HS-27A (cell line): ENCODE measurements around the gene SKAP2.

Source experiments
- DNase-seq: peaks from one replicate; pipeline ENCODE4 v3.0.0-alpha.2; 2012; ENCODE audit warnings: low read depth, missing footprints

The SKAP2 gene

DNA sequence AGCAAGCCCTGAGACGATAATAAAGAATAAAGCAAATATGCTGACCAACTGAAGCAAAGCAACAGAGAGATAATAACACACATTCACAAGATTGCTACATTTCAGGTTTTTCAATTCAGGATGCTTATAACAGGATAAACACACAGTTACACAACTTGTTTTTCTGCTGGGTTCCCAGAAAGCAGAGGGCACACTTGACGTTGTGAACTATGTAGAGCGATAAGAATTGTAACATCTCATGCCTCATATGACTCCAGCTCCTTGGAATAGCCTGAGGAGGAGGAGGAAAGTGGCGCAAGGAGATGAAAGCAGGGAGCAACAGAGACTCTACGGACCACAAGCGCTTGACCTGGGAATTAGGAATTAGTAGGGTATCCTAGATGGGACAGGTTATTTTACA is 201.7 kb downstream of the SKAP2 start:
- no peak for DNase-seq

DNA sequence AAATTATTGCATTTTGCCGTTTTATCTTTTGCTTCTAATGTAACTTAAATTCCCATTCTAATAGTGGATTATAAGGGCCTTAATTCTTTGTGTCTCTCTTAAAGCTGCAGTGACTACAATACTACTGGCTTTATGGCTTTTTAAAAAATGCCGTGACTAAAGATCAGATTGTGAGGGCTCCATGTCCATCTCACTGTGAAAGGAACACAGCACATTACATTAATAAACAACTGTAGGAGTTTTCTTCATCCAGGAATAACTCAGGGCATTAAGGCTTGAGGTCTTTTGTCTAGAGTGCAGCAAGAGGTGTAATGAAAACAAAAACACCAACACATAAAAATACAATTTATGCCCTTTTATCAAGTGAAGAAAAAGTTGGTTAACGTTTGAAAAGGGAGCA is 205.3 kb downstream of the SKAP2 start:
- no peak for DNase-seq

DNA sequence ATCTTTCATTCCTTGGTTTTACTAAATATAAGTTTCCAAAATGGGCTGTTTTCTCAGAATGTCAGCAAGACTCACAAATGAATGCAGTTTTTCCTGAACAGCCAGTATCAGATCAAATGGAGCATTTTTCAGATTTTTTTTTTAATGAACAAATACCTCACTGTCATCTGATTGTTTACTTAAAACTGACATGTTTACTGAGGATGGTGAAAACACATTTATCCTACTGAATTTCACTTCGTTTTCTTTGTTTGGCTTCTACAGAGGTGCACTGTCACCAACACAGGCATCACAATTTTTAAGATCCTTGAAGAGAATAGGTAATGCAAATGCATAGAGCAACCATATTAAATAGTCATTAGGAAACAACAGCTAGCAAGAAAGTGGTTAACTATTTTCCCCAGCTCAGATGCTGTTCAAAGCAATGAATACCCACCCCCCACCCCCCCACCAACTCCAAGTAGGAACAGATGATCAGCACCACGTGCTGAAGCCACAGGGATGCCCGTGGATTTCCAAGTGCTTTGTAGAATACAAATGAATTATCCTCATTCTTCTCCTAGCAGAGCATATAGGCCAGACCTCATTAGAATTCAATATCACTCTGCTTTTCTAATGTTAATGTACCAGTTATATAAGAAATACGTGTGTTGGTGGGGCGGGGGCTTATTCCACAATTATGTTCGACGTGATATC is 205.9 kb downstream of the SKAP2 start:
- DNase-seq = no peak

DNA sequence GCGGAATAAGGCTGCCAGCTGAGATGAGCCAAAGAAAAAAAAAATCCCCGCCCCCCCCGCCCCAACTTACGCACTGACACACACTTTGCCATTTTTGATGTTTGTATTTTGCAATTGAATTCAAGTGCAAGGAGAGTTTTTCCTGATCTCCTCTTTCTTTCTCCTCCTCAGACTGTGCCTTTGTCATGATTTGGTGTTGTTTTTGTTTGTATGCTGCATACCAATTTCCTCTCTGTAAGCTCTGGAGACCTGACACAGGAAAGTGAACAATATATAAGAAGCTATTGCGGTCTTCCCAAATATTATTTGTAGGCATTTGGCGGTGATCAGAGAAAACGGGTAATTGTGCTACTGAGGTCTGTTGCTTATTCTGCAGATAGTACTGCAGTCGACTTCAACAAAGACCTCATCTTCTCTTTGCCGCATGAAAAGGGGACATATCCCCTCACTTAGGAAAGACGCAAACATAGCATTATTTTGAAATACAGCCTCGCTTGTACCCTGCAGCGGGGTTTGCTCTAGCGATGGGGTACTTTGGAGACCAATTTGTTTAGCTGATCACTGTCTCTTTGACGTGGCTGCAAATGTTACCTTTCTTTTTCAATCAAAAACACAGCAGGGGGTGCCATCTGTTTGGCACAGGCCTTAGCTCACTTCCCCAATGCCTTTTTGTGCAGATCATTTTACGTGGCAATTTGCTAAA is 206.6 kb downstream of the SKAP2 start:
- DNase-seq = no peak

DNA sequence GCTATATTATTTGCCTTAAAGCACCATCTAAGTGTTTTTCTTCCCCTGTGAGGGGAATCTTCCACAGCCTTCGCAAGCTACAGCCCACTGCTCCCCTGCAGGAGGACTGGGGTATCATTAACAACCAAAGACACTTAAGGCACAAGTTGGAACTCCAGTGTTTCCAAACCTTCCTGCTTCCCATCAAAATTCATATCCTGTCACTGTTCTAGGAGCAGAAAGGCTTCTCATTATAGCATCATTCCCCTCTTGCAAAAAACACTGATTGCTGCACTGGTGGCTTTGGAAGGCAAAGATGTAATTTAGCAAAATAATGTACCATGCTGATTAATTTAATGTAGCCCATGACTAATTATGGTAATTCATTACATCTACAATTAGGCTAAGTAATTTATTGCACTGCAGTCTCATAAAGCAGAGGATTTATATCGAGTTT is 207.2 kb downstream of the SKAP2 start:
- DNase-seq = no peak

DNA sequence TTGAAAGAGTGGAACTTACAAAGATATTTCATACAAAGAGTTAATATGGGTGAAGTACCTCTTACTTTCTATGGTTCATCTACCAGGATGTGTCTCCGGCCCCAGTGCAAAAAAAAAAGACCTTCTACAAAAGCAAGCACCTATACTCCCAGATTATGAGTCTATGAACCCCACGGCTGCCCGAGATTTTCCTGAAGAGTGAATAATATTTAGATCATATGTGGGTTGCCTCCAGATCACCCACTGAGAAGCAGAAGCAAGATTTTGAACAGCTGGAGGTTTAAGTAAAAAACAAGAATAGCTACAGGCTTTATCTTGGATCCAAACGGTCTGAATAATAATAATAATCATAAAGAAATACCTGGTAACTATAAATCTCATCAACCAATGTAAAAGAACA is 207.7 kb downstream of the SKAP2 start:
- no peak for DNase-seq

DNA sequence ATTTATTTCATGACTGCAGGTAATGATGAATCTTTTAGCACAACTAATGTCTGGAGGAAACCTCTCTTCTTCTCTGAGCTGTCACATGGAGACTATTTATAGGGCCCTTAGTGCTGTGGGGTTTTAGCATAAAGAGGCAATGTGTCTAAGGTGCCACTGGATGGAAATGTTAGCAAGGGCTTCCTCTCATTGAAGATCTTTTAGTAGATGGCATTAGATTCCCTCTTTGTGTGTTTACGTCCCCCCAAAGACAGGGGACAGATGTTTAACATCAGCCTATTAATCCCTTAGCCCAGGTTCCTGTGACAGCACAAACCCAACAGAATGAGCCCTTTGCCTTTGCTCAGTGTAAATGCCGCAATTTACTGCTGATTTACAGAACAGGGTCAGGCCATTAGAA is 208.6 kb downstream of the SKAP2 start:
- DNase-seq = no peak

DNA sequence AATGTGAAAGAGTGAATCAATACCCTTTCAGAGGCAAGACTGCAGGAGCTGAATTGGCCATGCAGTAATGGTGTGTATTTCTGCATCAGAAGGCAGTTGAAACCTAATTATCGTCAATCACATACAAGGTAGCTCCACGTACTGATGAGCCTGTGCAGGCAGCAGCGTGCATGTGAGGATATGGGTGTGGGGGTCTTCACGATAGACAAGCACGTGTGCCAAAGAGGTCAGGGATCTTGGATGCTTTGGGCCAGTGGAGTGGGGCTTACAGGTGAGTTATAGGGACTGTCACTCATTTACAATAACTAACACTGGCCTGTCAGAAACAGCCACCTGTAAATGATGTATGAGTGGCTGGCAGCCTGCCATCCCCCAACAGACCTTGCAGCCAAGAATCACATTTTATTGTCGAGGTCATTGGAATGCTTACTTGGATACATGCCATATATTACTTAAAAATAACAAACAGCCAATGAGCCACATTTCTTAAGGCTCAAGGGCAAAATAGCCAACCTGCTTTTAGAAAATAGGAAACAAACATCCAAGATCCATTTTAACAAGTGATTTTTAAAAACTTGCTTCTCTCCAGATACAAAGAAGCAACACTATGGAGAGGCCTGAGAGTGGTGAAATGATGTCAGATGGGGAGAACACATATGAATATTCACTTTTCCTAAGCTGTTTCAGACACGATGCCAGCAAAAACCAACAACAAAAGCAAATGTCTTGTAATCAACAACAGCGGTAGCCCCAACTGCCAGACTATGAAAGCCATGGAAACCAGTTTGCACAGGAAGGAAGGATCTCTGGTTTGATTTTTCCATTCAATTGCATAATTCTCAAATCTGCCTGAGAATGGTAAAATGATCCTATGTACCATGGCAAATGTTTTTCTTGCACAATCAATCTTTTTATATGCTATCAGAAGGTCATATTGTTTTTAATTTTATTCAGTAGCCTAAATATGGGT is 210.7 kb downstream of the SKAP2 start:
- peak; percentile 20 for DNase-seq

DNA sequence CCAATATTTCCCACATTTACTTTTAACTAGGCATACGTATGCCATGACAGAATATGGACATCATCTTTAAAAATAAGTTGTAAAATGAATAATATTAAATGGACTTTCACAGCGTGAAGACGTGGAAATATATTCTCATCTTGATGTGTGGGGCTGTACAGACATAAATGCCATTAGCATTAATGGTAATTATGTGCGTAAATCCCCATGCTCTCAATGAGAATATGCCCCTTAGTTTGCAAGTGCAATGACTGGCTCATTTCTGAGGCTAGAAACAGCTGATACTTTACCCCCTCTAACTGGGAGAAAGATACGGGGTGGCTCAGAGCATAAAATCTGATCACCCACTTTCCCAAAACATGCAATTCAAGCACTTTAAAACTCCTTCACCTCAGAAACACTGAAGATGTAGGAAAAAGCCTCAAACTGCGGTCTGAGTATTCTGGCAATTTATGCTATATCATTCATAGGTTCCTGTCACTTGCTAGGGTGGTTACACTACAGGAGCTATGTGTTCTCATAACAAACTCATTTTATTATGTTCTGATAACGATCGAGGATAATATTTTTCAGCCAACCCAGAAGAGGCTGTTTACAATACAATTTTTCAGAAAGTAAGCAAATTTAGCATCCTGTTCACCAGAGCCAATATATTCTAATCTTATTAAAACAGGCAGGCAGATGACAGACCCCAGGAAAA is 211.8 kb downstream of the SKAP2 start:
- DNase-seq = no peak

DNA sequence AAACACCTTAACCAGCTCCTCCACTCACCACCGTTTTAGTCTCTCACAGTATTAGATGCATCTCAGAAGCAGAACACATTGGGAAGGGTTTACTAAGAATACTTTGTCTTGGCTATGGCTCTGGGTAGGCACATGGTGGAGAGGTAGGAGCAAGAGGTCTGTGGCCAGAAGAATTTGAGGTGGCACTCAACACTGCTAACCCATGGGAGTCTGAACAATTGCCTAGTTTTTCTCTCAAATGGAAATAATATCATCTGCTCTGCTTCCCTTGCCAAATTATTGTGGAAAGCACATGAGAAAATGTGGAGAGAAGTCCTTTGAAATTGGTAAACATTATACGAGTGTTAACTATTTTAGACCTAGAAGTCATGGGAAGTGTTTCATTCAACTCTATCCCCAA is 214.3 kb downstream of the SKAP2 start:
- no peak for DNase-seq

DNA sequence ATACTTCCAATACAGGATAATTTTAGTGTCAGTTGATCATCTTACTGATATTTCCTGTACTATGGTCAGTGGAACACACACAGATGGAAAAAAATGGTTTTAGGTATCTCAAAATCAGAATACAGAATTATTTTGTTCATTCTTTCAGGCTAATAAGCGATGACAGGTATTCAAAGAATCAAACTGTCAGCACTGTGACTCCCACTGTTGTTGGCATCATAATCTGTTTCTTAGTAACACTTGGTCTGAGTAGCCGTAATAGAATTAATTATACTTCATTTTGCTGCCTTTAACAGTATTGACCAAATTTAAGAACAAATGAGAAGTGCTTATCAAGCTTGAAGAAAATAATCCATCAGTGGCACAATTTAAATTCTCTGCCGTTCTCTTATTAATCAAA is 215.0 kb downstream of the SKAP2 start:
- DNase-seq = no peak

DNA sequence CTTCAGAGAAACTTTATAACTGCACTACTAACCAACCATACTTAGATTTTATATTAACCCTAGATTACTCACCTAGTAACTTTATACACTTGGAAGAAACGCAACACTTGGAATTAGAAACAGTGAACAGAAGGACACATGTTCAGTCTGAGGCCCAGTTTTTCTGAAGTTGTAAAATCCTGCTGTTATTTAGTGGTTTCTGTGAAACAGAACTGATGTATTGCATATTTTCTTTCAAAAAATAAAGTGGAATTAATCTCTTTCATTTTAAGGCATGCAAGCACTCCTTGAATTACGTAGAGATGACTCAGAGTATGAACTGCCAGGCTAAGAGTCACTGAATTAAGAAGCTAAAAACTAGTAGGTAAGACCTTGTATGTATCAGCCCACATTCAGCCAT is 215.8 kb downstream of the SKAP2 start:
- peak; percentile 24 for DNase-seq

DNA sequence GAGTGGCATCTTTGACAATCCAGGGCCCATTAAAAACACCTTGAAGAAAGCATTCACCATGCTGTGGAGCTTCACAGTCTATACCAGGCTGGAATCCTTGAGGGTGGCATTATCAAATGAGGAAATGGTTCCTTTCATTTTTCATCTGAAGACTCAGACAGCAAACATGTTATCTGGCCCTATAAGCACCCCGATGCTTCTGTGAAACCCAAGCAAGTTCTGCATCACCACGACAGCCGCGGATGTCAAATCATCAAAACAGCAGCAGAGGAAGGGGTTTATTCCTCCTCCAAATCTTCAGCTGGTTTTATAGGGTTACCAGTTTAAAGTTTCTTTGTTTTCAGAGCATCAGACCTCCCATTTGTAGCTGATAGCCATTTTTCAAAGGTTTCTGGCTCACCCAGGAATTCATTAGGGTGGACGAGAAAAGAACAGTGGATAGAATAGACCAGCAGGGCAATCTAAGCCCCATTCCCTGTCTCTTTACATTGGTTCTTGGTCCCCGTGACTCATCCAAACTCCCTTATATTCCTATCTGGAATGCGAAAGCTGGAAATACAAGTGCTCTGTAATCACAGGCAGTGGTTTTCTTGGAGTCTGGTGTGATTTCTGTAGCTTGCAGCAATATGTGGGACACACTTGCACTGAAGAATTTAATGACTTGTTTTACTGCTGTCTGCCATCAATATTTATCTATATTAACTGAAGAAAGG is 217.9 kb downstream of the SKAP2 start:
- DNase-seq = no peak

DNA sequence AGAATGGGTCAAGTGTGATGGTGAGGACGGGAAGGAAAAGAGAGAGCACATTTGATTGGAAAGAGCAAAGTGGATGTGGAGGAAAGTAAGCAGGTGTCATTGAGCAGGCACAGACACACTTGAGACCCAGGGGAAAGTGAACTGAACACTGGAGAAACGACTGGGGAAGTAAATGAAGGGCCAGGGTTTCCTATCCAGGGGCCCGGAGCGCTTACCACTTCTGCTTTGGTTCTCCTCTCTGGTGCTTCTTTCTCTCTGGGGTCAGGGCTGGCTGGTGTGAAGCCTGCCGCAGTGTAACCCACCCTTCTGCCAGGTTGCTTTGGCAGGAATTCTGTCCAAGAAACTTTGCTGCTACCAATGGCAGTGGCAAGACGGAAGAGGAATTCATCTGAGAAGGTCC is 219.3 kb downstream of the SKAP2 start:
- no peak for DNase-seq

DNA sequence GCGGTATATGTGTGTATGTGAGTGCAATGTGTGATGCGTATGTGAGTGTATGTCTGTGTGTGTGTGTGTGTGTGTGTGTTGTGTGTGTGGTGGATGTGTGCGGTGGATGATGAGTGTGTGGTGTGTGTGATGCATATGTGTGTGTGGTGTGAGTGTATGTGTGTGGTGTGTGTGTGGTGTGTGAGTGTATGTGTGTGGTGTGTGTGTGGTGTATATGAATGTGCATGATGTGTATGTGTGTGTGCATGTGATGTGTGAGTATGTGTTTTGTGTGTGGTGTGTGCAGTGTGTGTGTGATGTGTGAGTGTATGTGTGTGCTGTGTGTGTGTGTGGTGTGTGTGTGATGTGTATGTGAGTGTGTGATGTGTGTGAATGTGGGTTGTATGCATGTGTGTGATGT is 222.0 kb downstream of the SKAP2 start:
- DNase-seq = no peak

DNA sequence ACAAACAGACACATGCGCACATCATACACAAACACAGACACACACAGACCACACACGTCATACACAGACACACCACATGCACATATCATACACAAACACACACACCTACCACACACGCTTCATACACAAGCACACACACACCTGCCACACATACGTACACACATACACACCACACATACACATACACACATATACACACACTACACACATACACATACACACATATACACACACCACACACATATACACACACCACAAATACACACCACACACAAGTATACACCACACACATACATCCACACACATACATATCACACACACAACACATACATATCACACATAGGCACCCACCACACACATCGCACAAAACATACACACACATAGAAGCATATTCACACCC is 224.7 kb downstream of the SKAP2 start:
- DNase-seq = no peak

DNA sequence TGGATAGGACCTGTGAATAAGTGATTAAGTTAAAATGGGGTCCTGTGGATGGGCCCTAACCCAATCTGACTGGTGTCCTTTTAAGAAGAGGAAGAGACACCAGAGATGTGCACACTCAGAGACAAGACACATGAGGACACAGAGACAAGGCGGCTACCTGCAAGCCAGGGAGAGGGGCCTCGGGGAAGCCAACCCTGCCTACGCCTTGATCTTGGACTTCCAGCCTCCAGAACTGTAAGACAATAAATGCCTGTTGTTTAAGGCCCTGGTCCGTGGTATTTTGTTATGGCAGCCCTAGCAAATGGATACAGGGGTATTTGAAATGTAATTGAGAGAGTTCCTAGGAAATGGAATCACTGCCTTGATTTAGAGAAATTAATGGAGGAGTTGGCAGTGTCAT is 225.3 kb downstream of the SKAP2 start:
- no peak for DNase-seq

DNA sequence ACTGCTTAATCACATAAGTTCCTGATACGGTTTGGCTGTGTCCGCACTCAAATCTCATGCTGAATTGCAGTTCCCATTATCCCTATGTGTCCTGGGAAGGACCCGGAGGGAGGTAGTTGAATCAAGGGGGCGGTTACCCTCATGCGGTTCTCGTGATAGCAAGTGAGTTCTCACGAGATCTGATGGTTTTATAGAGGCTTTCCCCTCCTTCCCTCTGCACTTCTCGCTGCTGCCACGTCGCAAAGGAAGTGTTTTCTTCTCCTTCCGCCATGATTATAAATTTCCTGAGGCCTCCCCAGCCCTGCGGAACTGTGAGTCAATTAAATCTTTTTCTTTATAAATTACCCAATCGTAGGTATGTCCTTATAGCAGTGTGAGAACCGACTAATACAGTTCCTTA is 226.2 kb downstream of the SKAP2 start:
- DNase-seq = no peak

DNA sequence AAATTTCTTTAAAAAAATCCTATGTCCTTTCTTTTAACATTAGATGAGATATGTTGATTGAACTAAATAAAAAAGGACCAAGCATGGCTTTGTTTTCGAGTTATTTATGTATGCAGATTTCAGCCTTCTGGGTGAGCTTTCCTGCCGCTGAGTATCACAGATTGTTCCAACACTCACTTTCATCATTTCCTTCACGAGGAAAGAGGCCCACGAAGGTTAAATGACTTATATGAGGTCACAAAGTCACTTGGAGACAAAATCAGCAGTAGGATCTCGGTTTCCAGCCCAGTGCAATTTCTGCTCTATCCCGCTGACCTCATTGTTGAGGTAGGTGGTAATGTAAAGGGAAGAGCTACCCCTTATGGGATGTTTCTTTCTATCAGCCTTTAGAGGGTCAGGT is 226.8 kb downstream of the SKAP2 start:
- DNase-seq = no peak

DNA sequence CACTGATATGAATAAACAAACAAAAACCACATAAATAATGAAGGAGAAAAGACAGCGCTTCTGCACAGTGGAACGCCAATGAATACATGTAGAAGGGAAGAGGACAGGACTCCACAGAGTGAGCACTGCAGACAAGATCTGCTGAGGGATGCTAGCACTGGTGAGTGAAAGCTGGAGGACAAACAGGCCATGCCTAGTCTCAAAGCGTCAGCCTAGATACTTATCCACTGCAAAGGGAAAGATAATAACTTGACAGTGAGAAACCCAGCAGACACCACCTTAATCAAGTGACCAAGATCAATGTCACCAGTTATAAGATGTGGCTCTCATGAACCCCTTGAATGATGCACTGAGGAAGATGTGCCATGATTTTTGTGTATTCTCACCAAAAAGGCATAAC is 227.6 kb downstream of the SKAP2 start:
- DNase-seq = no peak

DNA sequence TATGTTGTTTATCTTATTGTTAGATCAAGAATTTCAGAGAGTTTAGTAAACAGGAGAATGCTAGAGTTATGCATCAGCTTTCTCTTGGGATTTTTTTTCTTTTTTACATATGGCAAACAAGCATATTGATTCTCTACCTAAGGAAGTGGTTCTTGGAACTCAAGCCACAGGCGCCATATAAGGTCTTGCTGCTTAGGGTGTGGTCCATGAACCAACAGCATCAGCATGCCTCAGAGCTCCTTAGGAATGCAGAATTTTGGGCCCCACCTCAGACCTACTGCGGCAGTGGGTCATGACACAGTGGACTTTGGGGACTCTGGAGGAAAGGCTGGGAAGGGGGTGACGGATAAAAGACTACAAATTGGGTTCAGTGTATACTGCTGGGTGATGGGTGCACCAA is 230.8 kb downstream of the SKAP2 start:
- peak; percentile 30 for DNase-seq

DNA sequence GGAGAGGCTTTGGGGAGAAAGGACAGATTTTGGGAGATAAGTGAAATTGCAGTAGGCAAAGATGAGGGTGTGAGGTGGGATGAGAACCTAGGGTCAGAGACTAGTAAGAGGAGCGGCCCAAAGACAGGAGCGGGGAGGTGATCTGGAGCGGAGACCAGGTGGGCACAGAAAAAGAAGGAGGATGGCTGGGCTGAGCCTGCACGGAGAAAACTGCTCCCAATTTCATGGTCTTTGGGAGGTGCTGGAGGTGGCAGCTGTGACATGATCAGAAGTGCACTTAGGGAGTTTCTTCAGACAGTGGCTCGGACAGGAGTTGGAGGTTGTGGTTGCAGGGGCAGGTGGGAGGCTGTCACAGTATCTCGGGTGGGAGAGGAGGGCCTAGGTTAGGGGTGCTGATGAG is 232.8 kb downstream of the SKAP2 start:
- DNase-seq = no peak
